TTC549 (cell line): ENCODE results near the gene NDUFB4.
A peak's percentile ranks its signal among the peaks of the same experiment; 100 is the strongest.

Source experiments
- FAIRE-seq: peaks from 2 replicates; lab custom pipeline; 2012; peaks lifted over from hg19 to GRCh38; lab: Jason Lieb, UNC

NDUFB4 gene

GRCh38 chr3:120596116-120596852, at the start of gene NDUFB4:
Gene NDUFB4, plus strand, starts transcription at chr3:120596336. Its CDS starts 24 bp downstream, at chr3:120596360.
- peak; percentile 96 for FAIRE-seq

DNA sequence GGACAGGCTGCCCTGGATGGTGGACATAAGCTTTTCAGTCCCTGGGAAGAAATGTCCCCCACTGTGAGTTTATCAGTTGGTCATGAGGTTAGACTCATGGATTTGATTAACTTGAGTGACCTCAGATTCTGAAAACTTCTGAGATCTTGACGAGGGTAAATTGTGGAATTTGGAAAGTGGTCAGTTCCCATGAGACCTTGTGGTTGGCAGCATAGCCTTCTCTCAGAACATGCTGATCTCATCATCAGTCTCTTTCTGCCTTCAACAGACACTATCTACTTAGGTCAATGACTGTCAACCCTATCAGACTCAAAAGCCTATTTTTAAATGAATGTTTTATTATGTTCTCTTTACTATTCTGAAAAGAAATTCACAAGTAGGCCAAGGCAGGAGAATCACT, 45.6 kb upstream of the NDUFB4 start:
- FAIRE-seq = no peak

- no peak for FAIRE-seq
Observed at GRCh38 chr3:120552184-120553172, 43.7 kb upstream of the NDUFB4 start.

DNA sequence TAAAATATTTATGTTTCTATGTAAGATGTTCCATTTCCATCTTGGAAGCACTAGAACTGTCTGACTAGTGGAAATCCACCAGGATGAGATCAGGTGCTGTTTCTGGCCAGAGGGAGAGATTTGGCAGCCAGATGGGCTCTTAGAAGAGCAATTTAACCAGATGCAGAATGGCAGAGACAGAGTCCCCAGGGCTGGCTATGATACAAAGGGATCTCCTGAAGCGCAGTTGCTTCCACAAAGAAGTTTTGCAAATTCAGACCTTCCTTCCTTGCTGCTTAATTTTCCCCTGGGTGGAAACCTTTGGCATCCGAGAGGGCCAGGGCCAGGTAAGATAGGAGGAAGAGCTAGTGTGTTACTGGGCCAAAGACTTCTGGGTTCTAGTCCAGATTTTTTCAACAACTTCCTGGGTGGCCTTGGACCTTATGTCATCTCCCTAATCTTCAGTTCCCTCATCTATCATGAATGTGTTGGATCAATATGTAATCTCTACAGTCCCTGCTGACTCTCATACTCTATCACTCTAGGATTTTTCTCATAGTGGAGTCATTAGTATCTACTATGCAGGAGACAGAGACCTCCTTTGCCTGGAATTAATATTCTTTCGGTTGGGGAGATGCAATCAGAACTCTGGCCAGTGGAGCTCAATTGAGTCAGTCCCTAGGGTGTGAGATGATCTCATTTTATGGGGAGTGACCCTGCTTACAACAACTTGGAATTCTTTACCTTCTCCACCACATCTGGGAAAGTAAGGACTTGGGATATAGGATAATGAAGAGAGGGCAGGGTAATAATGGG, 41.1 kb upstream of the NDUFB4 start:
- FAIRE-seq = no peak

GRCh38 chr3:120555657-120556509, 40.3 kb upstream of the NDUFB4 start:
- no peak for FAIRE-seq

DNA sequence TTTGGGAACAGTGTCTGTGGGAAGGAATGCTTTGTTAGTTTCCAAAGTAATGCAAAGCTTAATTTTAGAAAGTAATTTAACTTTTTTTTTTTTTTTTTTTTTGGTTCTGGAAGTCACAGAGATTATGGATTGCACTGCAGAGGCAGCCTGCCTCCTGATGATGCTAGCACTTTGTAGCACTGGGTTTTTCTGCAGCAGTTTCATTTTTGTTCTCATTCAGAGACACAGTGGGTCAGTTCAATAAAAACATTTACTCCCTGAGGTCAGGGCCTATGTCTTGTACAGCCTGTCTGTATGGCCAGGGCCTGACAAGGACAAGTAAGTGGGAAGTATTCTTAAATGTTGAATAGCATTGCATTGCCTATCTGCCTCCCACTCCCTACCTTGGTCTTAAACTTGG, 39.0 kb upstream of the NDUFB4 start:
- no peak for FAIRE-seq

- FAIRE-seq = peak; percentile 59
Observed at GRCh38 chr3:120558771-120559241, 37.3 kb upstream of the NDUFB4 start.

DNA sequence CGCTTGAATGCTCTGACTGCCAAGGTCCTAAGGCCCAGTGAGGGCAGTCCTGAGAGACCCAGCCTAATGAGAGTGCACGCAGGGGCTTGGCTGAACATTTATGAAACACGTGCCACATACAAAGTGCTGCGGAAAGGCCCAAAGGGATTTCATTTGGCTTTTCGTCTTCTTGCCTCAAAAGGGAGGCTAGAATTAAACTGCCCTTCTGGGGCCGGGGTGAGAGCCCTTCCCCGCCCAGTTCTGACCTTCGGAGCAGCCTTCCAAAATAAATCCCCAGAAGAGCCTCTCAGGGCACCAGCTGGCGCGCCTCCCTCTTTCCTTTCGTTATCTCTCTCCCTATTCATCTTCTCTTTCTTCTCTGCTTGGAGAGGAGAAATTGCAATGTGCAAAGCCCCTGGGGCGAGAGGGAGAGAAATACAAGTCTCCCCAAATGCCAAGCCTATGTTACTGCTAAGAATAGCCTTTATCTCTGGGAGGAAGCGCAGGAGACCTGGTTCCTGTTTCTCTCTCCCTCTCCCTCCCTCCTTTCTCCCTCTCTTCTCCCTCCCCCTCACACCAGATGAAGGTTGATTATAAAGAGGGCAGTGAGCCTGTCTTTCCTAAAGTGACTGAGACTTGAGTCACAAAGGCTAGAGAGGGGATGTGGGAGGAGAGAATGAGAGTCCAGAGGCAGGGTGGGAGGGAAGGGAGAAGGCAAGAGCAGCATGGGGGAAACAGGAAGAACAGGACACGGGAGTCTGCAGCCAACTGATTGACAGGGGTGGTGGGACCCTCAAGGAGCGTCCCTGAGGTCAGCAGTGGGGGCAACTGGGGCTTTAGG, 36.7 kb upstream of the NDUFB4 start:
- FAIRE-seq = no peak

- no peak for FAIRE-seq
Observed at GRCh38 chr3:120560304-120561250, 35.6 kb upstream of the NDUFB4 start.

GRCh38 chr3:120561251-120562045, 34.7 kb upstream of the NDUFB4 start:
- FAIRE-seq = peak; percentile 53

DNA sequence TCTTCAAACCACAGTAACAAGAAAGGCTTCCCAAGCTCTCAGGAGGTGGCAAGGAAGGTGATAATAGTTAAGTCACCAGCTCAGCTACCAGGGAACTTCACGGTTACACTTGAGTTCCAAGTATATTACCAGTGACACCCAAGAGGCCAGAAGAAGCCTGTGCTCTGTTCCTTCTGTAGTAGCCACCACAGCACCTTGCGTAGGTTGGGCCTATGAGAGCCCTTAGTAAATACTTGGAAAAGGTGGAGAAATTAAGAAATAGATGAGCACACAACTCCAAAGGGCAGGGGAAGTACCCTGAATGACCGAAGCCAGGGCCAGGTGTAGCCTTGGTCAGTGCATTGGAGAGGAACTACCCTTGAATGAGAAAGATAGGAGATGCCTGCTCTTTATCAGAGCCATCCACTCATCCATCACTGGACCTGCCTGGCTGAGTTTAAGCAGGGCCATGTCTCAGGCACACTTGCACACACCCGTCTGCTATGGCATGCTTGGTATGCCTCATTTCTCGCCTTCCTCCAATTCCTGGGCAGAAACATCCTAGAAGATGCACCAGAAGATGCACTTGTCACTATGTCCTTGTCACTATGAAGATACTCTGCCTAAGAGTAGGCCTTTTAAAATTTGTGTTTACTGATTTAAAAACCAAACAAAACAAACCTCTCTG, 32.6 kb upstream of the NDUFB4 start:
- no peak for FAIRE-seq

DNA sequence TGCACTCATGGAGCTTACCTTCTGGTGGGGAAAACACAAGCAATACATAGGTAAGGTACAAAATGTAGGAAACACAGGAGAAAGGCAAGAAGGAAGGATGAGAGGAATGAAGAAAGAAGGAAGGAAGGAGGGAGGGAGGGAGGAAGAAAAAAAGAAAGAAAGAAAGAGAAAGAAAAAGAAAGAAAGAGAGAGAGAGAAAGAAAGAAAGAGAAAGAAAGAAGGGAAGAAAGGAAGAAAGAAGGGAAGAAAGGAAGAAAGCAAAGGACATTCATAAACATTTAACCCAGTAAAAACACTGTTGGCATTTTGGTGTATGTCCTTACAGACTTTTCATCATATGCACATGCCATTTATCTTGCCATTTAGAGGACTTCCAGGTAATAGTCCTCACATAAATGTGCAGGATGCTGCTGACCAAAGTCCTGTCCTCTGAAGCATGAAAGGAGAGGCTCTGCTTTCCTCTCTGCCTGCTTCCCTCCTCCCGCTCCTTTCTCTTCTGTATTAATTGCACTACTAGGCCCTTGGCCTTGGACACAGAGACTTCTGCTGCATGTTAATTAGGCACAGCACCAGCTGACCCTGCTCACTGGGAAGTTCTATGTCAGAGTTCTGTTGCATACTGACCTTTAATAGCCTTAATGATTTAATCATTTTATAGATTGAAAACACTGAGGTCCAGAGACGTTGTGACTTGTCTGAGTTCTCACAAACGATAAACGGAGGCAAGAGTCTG, 29.7 kb upstream of the NDUFB4 start:
- no peak for FAIRE-seq

GRCh38 chr3:120567370-120568201, 28.6 kb upstream of the NDUFB4 start:
- FAIRE-seq = no peak

DNA sequence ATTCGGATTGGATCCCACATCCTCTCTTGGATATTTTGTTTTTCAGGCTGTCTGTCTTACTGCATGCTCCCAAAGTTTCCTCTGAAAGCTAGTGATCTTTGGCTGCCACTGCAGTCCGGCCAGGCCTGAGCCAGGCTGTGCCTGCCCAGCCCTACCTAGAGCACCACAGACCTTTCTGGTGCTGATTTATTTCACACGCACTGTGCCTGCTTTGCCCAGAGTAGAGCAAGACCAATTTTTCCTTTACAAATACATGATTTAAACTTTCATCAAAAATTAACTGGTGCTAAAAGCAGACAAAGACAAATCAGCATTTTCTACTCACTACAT, 28.0 kb upstream of the NDUFB4 start:
- FAIRE-seq = no peak

GRCh38 chr3:120568598-120568997, 27.5 kb upstream of the NDUFB4 start:
- no peak for FAIRE-seq
